ENCODE data around the gene CARS2. TPM values are rescaled to one million over a fixed set of nuclear protein-coding genes. Genes with fewer than 3 reads are reported as not detected.

The CARS2 gene
- total and polyA plus RNA-seq, 2 of the 8 experiments (the other 6 are each of a cell fraction or from before 2014, with no cell fraction given): 47.7 to 55.9 TPM

DNA sequence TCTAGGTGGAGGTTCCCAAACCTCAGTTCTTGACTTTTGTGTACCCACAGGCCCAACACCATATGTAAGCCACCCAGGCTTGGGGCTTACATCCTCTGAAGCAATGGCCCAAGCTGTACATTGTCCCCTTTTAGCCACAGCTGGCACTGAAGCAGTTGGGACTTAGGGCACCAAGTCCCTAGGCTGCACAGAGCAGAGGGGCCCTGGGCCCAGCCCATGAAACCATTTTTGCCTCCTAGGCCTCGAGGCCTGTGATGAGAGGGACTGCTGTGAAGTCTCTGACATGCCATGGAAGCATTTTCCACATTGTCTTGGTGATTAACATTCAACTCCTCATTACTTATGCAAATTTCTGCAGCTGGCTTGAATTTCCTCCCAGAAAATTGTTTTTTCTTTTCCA, 37.8 kb upstream of the CARS2 start (continued):
- no peak for TF ChIP-seq FOSL1 (IDR thresholded peaks at IDR 0.05; ENCODE audit: insufficient read depth, low read depth, low read length)
- TF ChIP-seq TCF12 (IDR thresholded peaks at IDR 0.05; ENCODE audit: low read depth, low read length): no peak

DNA sequence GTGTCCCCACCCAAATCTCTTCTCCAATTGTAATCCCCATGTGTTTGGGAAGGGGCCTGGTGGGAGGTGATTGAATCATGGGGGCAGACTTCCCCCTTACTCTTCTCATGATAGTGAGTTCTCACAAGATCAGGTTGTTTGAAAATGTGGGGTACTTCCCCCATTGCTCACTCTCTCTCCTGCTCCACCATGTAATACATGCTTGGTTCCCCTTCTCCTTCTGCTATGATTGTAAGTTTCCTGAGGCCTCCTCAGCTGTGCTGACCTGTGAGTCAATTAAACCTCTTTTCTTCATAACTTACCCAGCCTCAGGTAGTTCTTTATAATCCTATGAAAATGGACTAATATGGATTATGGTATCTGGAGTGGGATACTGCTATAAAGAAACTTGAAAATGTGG, 31.6 kb upstream of the CARS2 start:
- Histone ChIP-seq H3K36me3 (ENCODE audit: control insufficient read depth in 2 of 4, insufficient read depth in 4 of 4, low read length in 3 of 4) (no peaks in the 10 kb centered on the region), H2BK120ac (replicated peaks; ENCODE audit: low read depth, low read length) (no peak overlapping the region), H3K4me2 (ENCODE audit: insufficient read depth in 1 of 2, low read depth in 2 of 2, low read length in 2 of 2) (no peak overlapping the region), H3K4me1 (replicated peaks in 1 of 4; ENCODE audit: control insufficient read depth in 3 of 4, insufficient read depth in 4 of 4, low read length in 3 of 4) (no peaks in the 10 kb centered on the region), H3K27me3 (replicated peaks in 1 of 4; ENCODE audit: control insufficient read depth in 3 of 4, extremely low read depth in 1 of 4, insufficient read depth in 3 of 4, low read length in 3 of 4) (no peaks in the 10 kb centered on the region), H2AK5ac (ENCODE audit: low read depth, low read length) (no peak overlapping the region), H3K23me2 (ENCODE audit: low read depth, low read length) (no peaks in the 10 kb centered on the region), H2BK20ac (ENCODE audit: low read length) (no peak overlapping the region), H2AFZ (ENCODE audit: low read length) (no peak overlapping the region), H3K4ac (replicated peaks; ENCODE audit: insufficient read length, low read depth, low read length) (no peak overlapping the region), H4K8ac (ENCODE audit: extremely low read depth, insufficient read depth, low read length) (no peak overlapping the region), H3K27ac (ENCODE audit: low read depth, low read length) (no peak overlapping the region), H3K79me1 (ENCODE audit: low read depth, low read length) (no peaks in the 10 kb centered on the region), H2BK5ac (ENCODE audit: low read depth, low read length) (no peak overlapping the region), H3K18ac (ENCODE audit: extremely low read depth, low read length) (no peak overlapping the region), H3K56ac (replicated peaks; ENCODE audit: insufficient read length, low read depth, low read length) (no peak overlapping the region), H4K5ac (ENCODE audit: insufficient read length, low read depth, low read length) (no peak overlapping the region), H3K14ac (ENCODE audit: insufficient read length) (no peak overlapping the region), H2BK12ac (ENCODE audit: low read depth, low read length) (no peak overlapping the region), H3K9me3 (ENCODE audit: insufficient read depth in 2 of 2, low read depth in 1 of 2, low read length in 1 of 2) (peaks cover 8 to 10% of the 10 kb centered on the region in 2 experiments), H3K9ac (replicated peaks in 1 of 4; ENCODE audit: extremely low read depth in 1 of 4, low read depth in 3 of 4, low read length in 3 of 4) (no peak overlapping the region), H4K20me1 (replicated peaks in 1 of 2; ENCODE audit: control insufficient read depth in 1 of 2, insufficient read depth in 2 of 2, low read length in 2 of 2) (no peaks in the 10 kb centered on the region), H3K79me2 (ENCODE audit: control insufficient read depth in 1 of 2, insufficient read depth in 2 of 2, low read length in 2 of 2) (no peaks in the 10 kb centered on the region), H4K91ac (replicated peaks; ENCODE audit: insufficient read length, low read length) (no peak overlapping the region), H3K23ac (ENCODE audit: insufficient read length) (no peak overlapping the region), H2BK15ac (ENCODE audit: low read length) (no peak overlapping the region), H3K4me3 (ENCODE audit: extremely low read depth in 1 of 4, insufficient read depth in 2 of 4, low read depth in 3 of 4, low read length in 4 of 4) (no peak overlapping the region)
- ChIA-PET POLR2A (ENCODE audit: partially characterized antibody) (no interaction called here), CTCF (ENCODE audit: partially characterized antibody) (no interaction called here)
- TF ChIP-seq TBP (IDR thresholded peaks at IDR 0.05; ENCODE audit: low read depth, low read length) (no peak), SUZ12 (IDR thresholded peaks at IDR 0.05; ENCODE audit: low read length) (no peak), BRCA1 (IDR thresholded peaks at IDR 0.05; ENCODE audit: low read depth, low read length) (no peak), FOSL1 (IDR thresholded peaks at IDR 0.05; ENCODE audit: insufficient read depth, low read depth, low read length) (no peak)
- DNase-seq (ENCODE audit: low read depth in 1 of 2, low spot score in 2 of 2) (no peak), FAIRE-seq (no peak)

All from H1 (cell line).